ENCODE measurements around the gene PSMD14. TPM values are rescaled to one million over a fixed set of nuclear protein-coding genes. Genes with fewer than 3 reads are reported as not detected.
"Not testable (repeated sequence)": the region's sequence is repeated elsewhere in the genome, so short reads cannot be mapped to it uniquely, and the experiment has no call there.

PSMD14 gene
- total and polyA plus RNA-seq, 2 of the 13 experiments (the other 11 are each of a cell fraction or from before 2014, with no cell fraction given): 60.6 to 149 TPM

GRCh38 chr2:161278564-161279229 is 29.5 kb upstream of the PSMD14 start:
- H3K4me2 ChIP-seq (ENCODE audit: low read depth, low read length); H4K20me1 ChIP-seq (ENCODE audit: insufficient read depth, low read length); ATAC-seq; H3K9ac ChIP-seq (ENCODE audit: insufficient read depth, low read depth, low read length); H3K79me2 ChIP-seq (ENCODE audit: insufficient read depth, low read length); CTCF ChIA-PET (ENCODE audit: low intra/inter-chr PET ratio, low total read pairs); H2AFZ ChIP-seq (ENCODE audit: low read length); in situ Hi-C loops (cut with HindIII; ENCODE audit: extremely low pct_ligation_motif_present, low pct_unique_long_range_greater_than_20kb); H3K36me3 ChIP-seq (replicated peaks in 1 of 2; ENCODE audit: control insufficient read depth in 1 of 2, insufficient read depth in 2 of 2, low read length in 2 of 2); intact Hi-C loops (cut with micrococcal nuclease; ENCODE audit: unreplicated experiment); H3K27ac ChIP-seq (ENCODE audit: extremely low read length, insufficient read depth, low read length); H3K4me1 ChIP-seq (ENCODE audit: insufficient read depth, low read length); H3K9me3 ChIP-seq (ENCODE audit: low read length); H3K27me3 ChIP-seq (ENCODE audit: control insufficient read depth in 1 of 2, insufficient read depth in 2 of 2, low read length in 2 of 2); H3K4me3 ChIP-seq (replicated peaks in 1 of 3; ENCODE audit: insufficient read depth in 1 of 3, low read depth in 2 of 3, low read length in 3 of 3); BruUV-seq (replicated peaks): not testable (repeated sequence)
- TF ChIP-seq CEBPB (IDR thresholded peaks at IDR 0.05; ENCODE audit: borderline replicate concordance, low read depth, low read length): peak; percentile 90
- TF ChIP-seq PCBP2 (optimal IDR thresholded peaks at IDR 0.05; ENCODE audit: low read depth, low read length, poor library complexity, severe bottlenecking): peak; percentile 61
- FAIRE-seq (peak; percentile 74), DNase-seq (ENCODE audit: low spot score) (peak; percentile 16)
- WGBS (ENCODE audit: low lambda C conversion rate): 31% methylated on average over 11 of the region's 11 CpGs
- POLR2A ChIA-PET: interaction anchor here (1.0 kb wide), 1 partner anchor 29 kb away, joined by 3 read pairs; the partner anchor contains the start of gene PSMD14

- FAIRE-seq: peak; percentile 26
- ATAC-seq; in situ Hi-C loops (cut with HindIII; ENCODE audit: extremely low pct_ligation_motif_present, low pct_unique_long_range_greater_than_20kb); POLR2A ChIA-PET; H3K27ac ChIP-seq (ENCODE audit: extremely low read length, insufficient read depth, low read length); H3K27me3 ChIP-seq (ENCODE audit: control insufficient read depth in 1 of 2, insufficient read depth in 2 of 2, low read length in 2 of 2); CTCF ChIA-PET (ENCODE audit: low intra/inter-chr PET ratio, low total read pairs); H3K36me3 ChIP-seq (replicated peaks in 1 of 2; ENCODE audit: control insufficient read depth in 1 of 2, insufficient read depth in 2 of 2, low read length in 2 of 2); H3K4me1 ChIP-seq (ENCODE audit: insufficient read depth, low read length); H3K4me2 ChIP-seq (ENCODE audit: low read depth, low read length); H2AFZ ChIP-seq (ENCODE audit: low read length); H3K9me3 ChIP-seq (ENCODE audit: low read length); intact Hi-C loops (cut with micrococcal nuclease; ENCODE audit: unreplicated experiment); DNase-seq (ENCODE audit: low spot score); H3K79me2 ChIP-seq (ENCODE audit: insufficient read depth, low read length); H3K9ac ChIP-seq (ENCODE audit: insufficient read depth, low read depth, low read length); BruUV-seq (replicated peaks); H3K4me3 ChIP-seq (replicated peaks in 1 of 3; ENCODE audit: insufficient read depth in 1 of 3, low read depth in 2 of 3, low read length in 3 of 3); H4K20me1 ChIP-seq (ENCODE audit: insufficient read depth, low read length): not testable (repeated sequence)
- 11% methylated on average over 5 of the region's 5 CpGs for WGBS (ENCODE audit: low lambda C conversion rate)
Measured at GRCh38 chr2:161279230-161279815, 28.9 kb upstream of the PSMD14 start.

Data from HepG2 (cell line).